ENCODE results near the gene SORCS2. TPM values are rescaled to one million over a fixed set of nuclear protein-coding genes. Genes with fewer than 3 reads are reported as not detected.
"Not testable (repeated sequence)": the region's sequence is repeated elsewhere in the genome, so short reads cannot be mapped to it uniquely, and the experiment has no call there.

SORCS2 gene
- polyA plus RNA-seq, 1 donor (not counting 4 experiments of a cell fraction or from before 2014, with no cell fraction given), result 0.09 TPM

DNA sequence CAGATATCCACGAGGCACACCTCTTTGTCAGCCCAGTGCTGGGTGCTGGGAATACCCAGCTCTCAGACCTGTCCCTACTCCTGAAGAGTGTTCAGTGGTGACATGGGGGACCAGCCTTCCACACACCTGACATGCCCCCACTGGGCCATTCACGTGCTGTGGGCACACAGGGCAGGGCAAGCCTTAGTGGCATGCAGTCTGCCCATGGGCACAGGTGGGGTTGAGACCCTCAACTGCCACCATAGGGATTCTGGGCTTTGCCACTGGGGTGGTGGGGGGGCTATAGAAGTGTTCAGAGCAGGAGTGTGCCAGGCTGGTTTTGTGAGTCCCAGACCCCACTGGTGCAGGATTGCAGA lies 259.1 kb downstream of the SORCS2 start:
- Histone ChIP-seq H3K4me1 (ENCODE audit: control insufficient read depth, extremely low read depth, insufficient read depth, low read length) (no peaks in the 10 kb centered on the region), H3K9me3 (ENCODE audit: control insufficient read depth, low read depth, low read length) (no peaks in the 10 kb centered on the region), H3K9ac (ENCODE audit: control insufficient read depth, extremely low read depth, insufficient read depth, low read length) (no peak overlapping the region), H3K27me3 (ENCODE audit: control insufficient read depth, extremely low read depth, insufficient read depth, low read length) (peaks cover 12% of the 10 kb centered on the region), H3K4me3 (ENCODE audit: control insufficient read depth in 2 of 3, extremely low read depth in 1 of 3, insufficient read depth in 2 of 3, low read depth in 1 of 3, low read length in 3 of 3) (no peak overlapping the region), H3K4me2 (ENCODE audit: control insufficient read depth, extremely low read depth, insufficient read depth, low read depth, low read length) (no peak overlapping the region), H3K36me3 (ENCODE audit: control insufficient read depth in 2 of 2, extremely low read depth in 1 of 2, insufficient read depth in 2 of 2, low read length in 2 of 2) (no peaks in the 10 kb centered on the region), H4K20me1 (ENCODE audit: control insufficient read depth, extremely low read depth, insufficient read depth, low read length) (no peaks in the 10 kb centered on the region), H3K9me1 (ENCODE audit: control insufficient read depth, extremely low read depth, insufficient read depth, low read length) (no peaks in the 10 kb centered on the region), H3K27ac (ENCODE audit: control insufficient read depth, insufficient read depth, low read length) (no peak overlapping the region), H2AFZ (ENCODE audit: control insufficient read depth, low read length) (no peak overlapping the region), H3K79me2 (ENCODE audit: control insufficient read depth, insufficient read depth, low read length) (no peaks in the 10 kb centered on the region)
- dilution Hi-C loops (cut with MboI; ENCODE audit: extremely low pct_ligation_motif_present, low sequenced_read_pairs), result no loop called here
- FAIRE-seq (no peak), DNase-seq (ENCODE audit: low read depth, low spot score) (no peak)
- TF ChIP-seq EZH2 (IDR thresholded peaks at IDR 0.05; ENCODE audit: low read length), result no peak
- TF ChIP-seq, protein P1, sequence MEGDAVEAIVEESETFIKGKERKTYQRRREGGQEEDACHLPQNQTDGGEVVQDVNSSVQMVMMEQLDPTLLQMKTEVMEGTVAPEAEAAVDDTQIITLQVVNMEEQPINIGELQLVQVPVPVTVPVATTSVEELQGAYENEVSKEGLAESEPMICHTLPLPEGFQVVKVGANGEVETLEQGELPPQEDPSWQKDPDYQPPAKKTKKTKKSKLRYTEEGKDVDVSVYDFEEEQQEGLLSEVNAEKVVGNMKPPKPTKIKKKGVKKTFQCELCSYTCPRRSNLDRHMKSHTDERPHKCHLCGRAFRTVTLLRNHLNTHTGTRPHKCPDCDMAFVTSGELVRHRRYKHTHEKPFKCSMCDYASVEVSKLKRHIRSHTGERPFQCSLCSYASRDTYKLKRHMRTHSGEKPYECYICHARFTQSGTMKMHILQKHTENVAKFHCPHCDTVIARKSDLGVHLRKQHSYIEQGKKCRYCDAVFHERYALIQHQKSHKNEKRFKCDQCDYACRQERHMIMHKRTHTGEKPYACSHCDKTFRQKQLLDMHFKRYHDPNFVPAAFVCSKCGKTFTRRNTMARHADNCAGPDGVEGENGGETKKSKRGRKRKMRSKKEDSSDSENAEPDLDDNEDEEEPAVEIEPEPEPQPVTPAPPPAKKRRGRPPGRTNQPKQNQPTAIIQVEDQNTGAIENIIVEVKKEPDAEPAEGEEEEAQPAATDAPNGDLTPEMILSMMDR (optimal IDR thresholded peaks at IDR 0.05 in 1 of 3, IDR thresholded peaks at IDR 0.05 in 1 of 3, conservative IDR thresholded peaks at IDR 0.05 in 1 of 3; ENCODE audit: extremely low read depth in 1 of 3, insufficient read depth in 2 of 3, low read length in 3 of 3), result no peak

- TF ChIP-seq EZH2 (IDR thresholded peaks at IDR 0.05; ENCODE audit: low read length), result no peak
- TF ChIP-seq, protein P1 (optimal IDR thresholded peaks at IDR 0.05 in 1 of 3, IDR thresholded peaks at IDR 0.05 in 1 of 3, conservative IDR thresholded peaks at IDR 0.05 in 1 of 3; ENCODE audit: extremely low read depth in 1 of 3, insufficient read depth in 2 of 3, low read length in 3 of 3), result no peak
- H4K20me1 ChIP-seq (ENCODE audit: control insufficient read depth, extremely low read depth, insufficient read depth, low read length), result no peaks in the 10 kb centered on the region
- DNase-seq (ENCODE audit: low read depth, low spot score) (no peak), FAIRE-seq (no peak)
- H3K9ac ChIP-seq (ENCODE audit: control insufficient read depth, extremely low read depth, insufficient read depth, low read length), result no peak overlapping the region
- dilution Hi-C loops (cut with MboI; ENCODE audit: extremely low pct_ligation_motif_present, low sequenced_read_pairs), result no loop called here
- H3K9me1 ChIP-seq (ENCODE audit: control insufficient read depth, extremely low read depth, insufficient read depth, low read length), result no peaks in the 10 kb centered on the region
- H3K36me3 ChIP-seq (ENCODE audit: control insufficient read depth in 2 of 2, extremely low read depth in 1 of 2, insufficient read depth in 2 of 2, low read length in 2 of 2), result no peaks in the 10 kb centered on the region
- H3K4me3 ChIP-seq (ENCODE audit: control insufficient read depth in 2 of 3, extremely low read depth in 1 of 3, insufficient read depth in 2 of 3, low read depth in 1 of 3, low read length in 3 of 3), result no peak overlapping the region
- H3K4me2 ChIP-seq (ENCODE audit: control insufficient read depth, extremely low read depth, insufficient read depth, low read depth, low read length), result no peak overlapping the region
- no peak overlapping the region for H3K27ac ChIP-seq (ENCODE audit: control insufficient read depth, insufficient read depth, low read length)
- H3K79me2 ChIP-seq (ENCODE audit: control insufficient read depth, insufficient read depth, low read length), result no peaks in the 10 kb centered on the region
- no peaks in the 10 kb centered on the region for H3K4me1 ChIP-seq (ENCODE audit: control insufficient read depth, extremely low read depth, insufficient read depth, low read length)
- H2AFZ ChIP-seq (ENCODE audit: control insufficient read depth, low read length), result no peak overlapping the region
- H3K27me3 ChIP-seq (ENCODE audit: control insufficient read depth, extremely low read depth, insufficient read depth, low read length), result peaks cover 10% of the 10 kb centered on the region
- H3K9me3 ChIP-seq (ENCODE audit: control insufficient read depth, low read depth, low read length), result no peaks in the 10 kb centered on the region
These were observed 259.5 kb downstream of the SORCS2 start for GRCh38 chr4:7451800-7452199.

DNA sequence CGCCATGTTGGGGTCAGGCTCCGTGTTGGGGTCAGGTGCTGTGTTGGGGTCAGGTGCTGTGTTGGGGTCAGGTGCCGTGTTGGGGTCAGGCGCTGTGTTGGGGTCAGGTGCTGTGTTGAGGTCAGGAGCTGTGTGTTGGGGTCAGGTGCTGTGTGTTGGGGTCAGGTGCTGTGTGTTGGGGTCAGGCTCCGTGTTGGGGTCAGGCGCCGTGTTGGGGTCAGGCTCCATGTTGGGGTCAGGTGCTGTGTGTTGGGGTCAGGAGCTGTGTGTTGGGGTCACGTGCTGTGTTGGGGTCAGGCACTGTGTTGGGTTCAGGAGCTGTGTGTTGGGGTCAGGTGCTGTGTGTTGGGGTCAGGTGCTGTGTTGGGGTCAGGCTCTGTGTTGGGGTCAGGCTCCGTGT lies 260.5 kb downstream of the SORCS2 start:
- H3K27me3 ChIP-seq (ENCODE audit: control insufficient read depth, extremely low read depth, insufficient read depth, low read length); H3K4me3 ChIP-seq (ENCODE audit: control insufficient read depth in 2 of 3, extremely low read depth in 1 of 3, insufficient read depth in 2 of 3, low read depth in 1 of 3, low read length in 3 of 3); H3K27ac ChIP-seq (ENCODE audit: control insufficient read depth, insufficient read depth, low read length); H3K4me1 ChIP-seq (ENCODE audit: control insufficient read depth, extremely low read depth, insufficient read depth, low read length); H2AFZ ChIP-seq (ENCODE audit: control insufficient read depth, low read length); dilution Hi-C loops (cut with MboI; ENCODE audit: extremely low pct_ligation_motif_present, low sequenced_read_pairs); DNase-seq (ENCODE audit: low read depth, low spot score); H3K79me2 ChIP-seq (ENCODE audit: control insufficient read depth, insufficient read depth, low read length); FAIRE-seq; H3K9me3 ChIP-seq (ENCODE audit: control insufficient read depth, low read depth, low read length); H3K9me1 ChIP-seq (ENCODE audit: control insufficient read depth, extremely low read depth, insufficient read depth, low read length); H4K20me1 ChIP-seq (ENCODE audit: control insufficient read depth, extremely low read depth, insufficient read depth, low read length); H3K36me3 ChIP-seq (ENCODE audit: control insufficient read depth in 2 of 2, extremely low read depth in 1 of 2, insufficient read depth in 2 of 2, low read length in 2 of 2); H3K4me2 ChIP-seq (ENCODE audit: control insufficient read depth, extremely low read depth, insufficient read depth, low read depth, low read length); H3K9ac ChIP-seq (ENCODE audit: control insufficient read depth, extremely low read depth, insufficient read depth, low read length): not testable (repeated sequence)

Data from keratinocyte (primary cell).